PFSK-1 (cell line): Measurements from ENCODE around the gene DNAH1.

Source experiments
- FOXP2 ChIP-seq: optimal IDR thresholded peaks from 2 replicates; pipeline ENCODE3; 2011; ENCODE audit warnings: borderline replicate concordance, control low read depth, inconsistent platforms; ENCODE audit not compliant: insufficient read depth; ENCODE audit errors: extremely low read length, extremely low read depth
- POLR2AphosphoS5 ChIP-seq: IDR thresholded peaks from 2 replicates; pipeline ENCODE4 v1.6.1; 2012; ENCODE audit warnings: low read depth, mild to moderate bottlenecking, control low read depth, low read length, moderate library complexity
- SIN3A ChIP-seq: IDR thresholded peaks from 2 replicates; pipeline ENCODE4 v1.6.1; 2012; ENCODE audit warnings: mild to moderate bottlenecking, low read length, moderate library complexity, borderline replicate concordance; ENCODE audit not compliant: insufficient read depth
- TAF1 ChIP-seq: IDR thresholded peaks from 2 replicates; pipeline ENCODE4 v1.6.1; 2012; ENCODE audit warnings: low read length, control low read depth, borderline replicate concordance; ENCODE audit not compliant: insufficient read depth
- TF ChIP-seq, protein P1 (sequence below), 2 experiments: IDR thresholded peaks; 2 replicates each; pipeline versions ENCODE4 v1.6.1 to v1.8.0; 2011 to 2012; ENCODE audit warnings: low read depth in 2 of 2, low read length in 2 of 2, control low read depth in 1 of 2, inconsistent platforms in 1 of 2, mild to moderate bottlenecking in 1 of 2, moderate library complexity in 1 of 2; ENCODE audit not compliant: insufficient read depth in 1 of 2

The DNAH1 gene

GRCh38 chr3:52303811-52304210 is 12.3 kb upstream of the DNAH1 start:
- TF ChIP-seq, protein P1, sequence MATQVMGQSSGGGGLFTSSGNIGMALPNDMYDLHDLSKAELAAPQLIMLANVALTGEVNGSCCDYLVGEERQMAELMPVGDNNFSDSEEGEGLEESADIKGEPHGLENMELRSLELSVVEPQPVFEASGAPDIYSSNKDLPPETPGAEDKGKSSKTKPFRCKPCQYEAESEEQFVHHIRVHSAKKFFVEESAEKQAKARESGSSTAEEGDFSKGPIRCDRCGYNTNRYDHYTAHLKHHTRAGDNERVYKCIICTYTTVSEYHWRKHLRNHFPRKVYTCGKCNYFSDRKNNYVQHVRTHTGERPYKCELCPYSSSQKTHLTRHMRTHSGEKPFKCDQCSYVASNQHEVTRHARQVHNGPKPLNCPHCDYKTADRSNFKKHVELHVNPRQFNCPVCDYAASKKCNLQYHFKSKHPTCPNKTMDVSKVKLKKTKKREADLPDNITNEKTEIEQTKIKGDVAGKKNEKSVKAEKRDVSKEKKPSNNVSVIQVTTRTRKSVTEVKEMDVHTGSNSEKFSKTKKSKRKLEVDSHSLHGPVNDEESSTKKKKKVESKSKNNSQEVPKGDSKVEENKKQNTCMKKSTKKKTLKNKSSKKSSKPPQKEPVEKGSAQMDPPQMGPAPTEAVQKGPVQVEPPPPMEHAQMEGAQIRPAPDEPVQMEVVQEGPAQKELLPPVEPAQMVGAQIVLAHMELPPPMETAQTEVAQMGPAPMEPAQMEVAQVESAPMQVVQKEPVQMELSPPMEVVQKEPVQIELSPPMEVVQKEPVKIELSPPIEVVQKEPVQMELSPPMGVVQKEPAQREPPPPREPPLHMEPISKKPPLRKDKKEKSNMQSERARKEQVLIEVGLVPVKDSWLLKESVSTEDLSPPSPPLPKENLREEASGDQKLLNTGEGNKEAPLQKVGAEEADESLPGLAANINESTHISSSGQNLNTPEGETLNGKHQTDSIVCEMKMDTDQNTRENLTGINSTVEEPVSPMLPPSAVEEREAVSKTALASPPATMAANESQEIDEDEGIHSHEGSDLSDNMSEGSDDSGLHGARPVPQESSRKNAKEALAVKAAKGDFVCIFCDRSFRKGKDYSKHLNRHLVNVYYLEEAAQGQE (IDR thresholded peaks at IDR 0.05; ENCODE audit: insufficient read depth in 1 of 2, low read depth in 2 of 2, low read length in 2 of 2): no peak
- TF ChIP-seq TAF1 (no peak), SIN3A (no peak), POLR2AphosphoS5 (no peak)

- TF ChIP-seq SIN3A: no peak
Observed at GRCh38 chr3:52305926-52306325, 10.2 kb upstream of the DNAH1 start.

- TF ChIP-seq POLR2AphosphoS5 (no peak), FOXP2 (no peak), SIN3A (no peak)
- TF ChIP-seq, protein P1 (IDR thresholded peaks at IDR 0.05; ENCODE audit: insufficient read depth in 1 of 2, low read depth in 2 of 2, low read length in 2 of 2): no peak
Observed at GRCh38 chr3:52306978-52307377, 9.1 kb upstream of the DNAH1 start.

- TF ChIP-seq TAF1 (no peak), POLR2AphosphoS5 (no peak), SIN3A (no peak), FOXP2 (no peak)
- TF ChIP-seq, protein P1 (IDR thresholded peaks at IDR 0.05; ENCODE audit: insufficient read depth in 1 of 2, low read depth in 2 of 2, low read length in 2 of 2): no peak
Observed at GRCh38 chr3:52308308-52308707, 7.8 kb upstream of the DNAH1 start.

GRCh38 chr3:52310861-52311575 is 5.1 kb upstream of the DNAH1 start:
- TF ChIP-seq, protein P1 (IDR thresholded peaks at IDR 0.05; ENCODE audit: insufficient read depth in 1 of 2, low read depth in 2 of 2, low read length in 2 of 2): no peak
- no peak for TF ChIP-seq TAF1
- no peak for TF ChIP-seq SIN3A
- no peak for TF ChIP-seq FOXP2
- no peak for TF ChIP-seq POLR2AphosphoS5
